ENCODE measurements around the gene CFDP1.

The CFDP1 gene

GRCh38 chr16:75296606-75297005 lies 136.7 kb downstream of the CFDP1 start:
- TF ChIP-seq, protein P1, sequence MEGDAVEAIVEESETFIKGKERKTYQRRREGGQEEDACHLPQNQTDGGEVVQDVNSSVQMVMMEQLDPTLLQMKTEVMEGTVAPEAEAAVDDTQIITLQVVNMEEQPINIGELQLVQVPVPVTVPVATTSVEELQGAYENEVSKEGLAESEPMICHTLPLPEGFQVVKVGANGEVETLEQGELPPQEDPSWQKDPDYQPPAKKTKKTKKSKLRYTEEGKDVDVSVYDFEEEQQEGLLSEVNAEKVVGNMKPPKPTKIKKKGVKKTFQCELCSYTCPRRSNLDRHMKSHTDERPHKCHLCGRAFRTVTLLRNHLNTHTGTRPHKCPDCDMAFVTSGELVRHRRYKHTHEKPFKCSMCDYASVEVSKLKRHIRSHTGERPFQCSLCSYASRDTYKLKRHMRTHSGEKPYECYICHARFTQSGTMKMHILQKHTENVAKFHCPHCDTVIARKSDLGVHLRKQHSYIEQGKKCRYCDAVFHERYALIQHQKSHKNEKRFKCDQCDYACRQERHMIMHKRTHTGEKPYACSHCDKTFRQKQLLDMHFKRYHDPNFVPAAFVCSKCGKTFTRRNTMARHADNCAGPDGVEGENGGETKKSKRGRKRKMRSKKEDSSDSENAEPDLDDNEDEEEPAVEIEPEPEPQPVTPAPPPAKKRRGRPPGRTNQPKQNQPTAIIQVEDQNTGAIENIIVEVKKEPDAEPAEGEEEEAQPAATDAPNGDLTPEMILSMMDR (IDR thresholded peaks at IDR 0.05): no peak

DNA sequence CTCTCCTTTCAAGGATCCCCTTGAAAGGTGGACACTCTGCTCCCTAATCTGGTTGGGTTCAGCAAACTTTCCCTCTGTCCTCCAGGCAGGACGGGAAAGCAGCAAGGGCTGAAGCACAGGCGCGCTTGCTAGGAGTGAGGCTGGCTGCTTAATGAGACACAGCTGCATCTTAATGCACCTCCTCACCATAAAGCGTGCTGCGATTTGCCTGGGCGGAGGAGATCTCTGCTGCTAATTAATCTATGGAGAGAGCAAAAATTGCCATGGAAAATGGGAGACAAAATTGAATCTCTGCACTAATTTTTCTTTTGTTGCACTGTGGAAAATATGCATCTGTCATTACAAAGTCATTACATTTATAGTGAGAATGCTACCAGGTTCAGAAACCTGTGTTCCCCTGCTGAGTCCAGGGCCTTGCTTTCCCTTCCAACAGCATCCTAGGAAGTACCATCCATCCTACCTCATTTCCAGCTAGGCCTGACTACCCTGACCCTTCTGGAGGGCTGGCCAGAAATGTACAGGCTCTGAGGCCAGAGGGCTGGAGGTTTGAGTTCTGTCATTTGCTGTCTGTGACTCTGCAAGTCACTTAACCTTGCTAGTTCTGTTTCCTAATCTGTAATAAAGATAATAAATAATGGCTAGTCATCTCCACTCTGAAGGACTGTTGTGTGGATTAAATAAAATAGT lies 138.4 kb downstream of the CFDP1 start:
- TF ChIP-seq, protein P1 (IDR thresholded peaks at IDR 0.05): no peak

- TF ChIP-seq, protein P1 (IDR thresholded peaks at IDR 0.05): no peak
These were observed 139.5 kb downstream of the CFDP1 start for GRCh38 chr16:75293772-75294171.

DNA sequence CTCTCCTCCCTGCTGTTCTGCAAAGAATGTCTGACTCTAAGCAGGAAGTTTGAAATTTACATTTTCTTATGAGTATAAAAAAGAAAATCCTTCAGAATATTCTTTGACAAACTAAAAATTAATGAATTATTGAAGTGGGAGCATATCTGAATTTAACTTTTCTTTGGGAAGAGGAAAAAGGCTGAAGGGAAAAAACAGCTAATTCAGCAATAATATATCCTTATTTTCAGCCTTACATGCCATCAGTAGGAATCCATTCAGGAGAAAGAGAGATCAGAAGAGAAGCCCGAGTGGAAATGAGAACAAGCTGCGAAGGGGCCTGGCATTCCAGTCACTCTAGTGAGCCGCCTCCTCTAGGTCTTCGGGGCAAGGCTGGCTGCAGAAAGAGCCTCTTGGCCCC lies 140.1 kb downstream of the CFDP1 start:
- TF ChIP-seq, protein P1 (IDR thresholded peaks at IDR 0.05): no peak

DNA sequence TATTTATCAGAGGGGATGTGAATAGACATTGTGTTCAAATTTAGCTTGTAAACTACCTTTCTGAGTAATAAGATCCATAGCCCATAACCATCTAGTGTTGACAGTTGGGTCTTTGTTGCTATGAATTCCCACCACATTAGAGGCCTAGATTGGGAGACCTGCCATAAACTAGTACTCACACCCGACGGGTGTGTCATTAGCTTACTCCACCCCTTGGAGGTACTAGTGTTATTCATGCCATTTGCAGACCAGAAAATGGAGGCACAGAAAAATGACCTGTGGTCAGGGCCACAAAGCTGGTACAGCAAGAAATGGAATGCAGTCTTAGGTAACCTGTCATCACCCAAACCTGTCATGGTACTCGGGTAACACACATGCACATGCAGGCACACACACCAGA lies 140.6 kb downstream of the CFDP1 start:
- TF ChIP-seq, protein P1 (IDR thresholded peaks at IDR 0.05): no peak

- TF ChIP-seq, protein P1 (IDR thresholded peaks at IDR 0.05): no peak
These were observed 144.1 kb downstream of the CFDP1 start for GRCh38 chr16:75289189-75289588.

DNA sequence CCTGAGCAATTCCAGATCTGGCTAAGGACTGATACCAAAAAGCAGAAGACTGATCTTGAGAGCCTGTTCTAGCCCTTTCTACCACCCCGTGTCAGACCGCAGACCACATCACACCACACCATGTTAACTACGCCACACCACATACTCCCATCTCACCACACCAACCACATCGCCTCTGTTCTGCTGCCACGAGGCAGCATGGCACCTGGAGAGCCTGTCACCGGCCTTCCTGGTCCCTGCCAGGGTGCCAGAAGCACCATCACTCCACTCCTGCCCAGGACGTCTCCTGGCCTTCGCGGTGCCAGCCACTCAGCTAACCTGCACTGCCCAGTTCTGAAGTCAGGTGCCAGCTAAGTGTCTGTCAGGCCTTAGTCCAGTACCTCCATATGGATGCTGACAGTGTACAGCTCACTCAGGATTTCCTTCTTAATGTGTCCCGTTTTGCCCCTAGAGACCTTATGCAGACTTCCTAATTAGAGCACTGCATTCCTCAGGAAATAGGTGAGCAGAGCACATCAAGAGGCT lies 144.6 kb downstream of the CFDP1 start:
- TF ChIP-seq, protein P1 (IDR thresholded peaks at IDR 0.05): no peak
